HCT116 (cell line): Measurements from ENCODE around the gene GANAB. TPM values are rescaled to one million over a fixed set of nuclear protein-coding genes. Genes with fewer than 3 reads are reported as not detected.
A peak's percentile ranks its signal among the peaks of the same experiment; 100 is the strongest.

Source experiments
- ATAC-seq: fragments of 200-7000 bp; cut with Tn5 transposase; 2 replicates; pipeline ENCODE4 v1.9.1; 2020; ENCODE audit warnings: mild to moderate bottlenecking, moderate library complexity
- BruUV-seq: library from RNA; stranded (reverse); fragments of 400-500 nt; replicated peaks from 2 replicates; lab custom pipeline; 2021; lab: Mats Ljungman, UMichigan
- CTCF ChIA-PET: fragments of 300-600 bp; sonication (Branson Sonifier 250); formaldehyde crosslinking; loops from one replicate; lab custom pipeline; 2021; ENCODE audit warnings: antibody characterized with exemption; lab: Charles Lee
- POLR2A ChIA-PET: fragments of 300-600, 350-600 bp; sonication (Branson Sonifier 250); formaldehyde crosslinking; loops from one replicate; lab custom pipeline; 2021; ENCODE audit warnings: antibody characterized with exemption; lab: Charles Lee
- RAD21 ChIA-PET, 2 experiments: fragments of 300-600 bp; sonication (Branson Sonifier 250); formaldehyde crosslinking; loops; one replicate each; lab custom pipeline; 2023; ENCODE audit warnings: low total read pairs in 2 of 2; ENCODE audit not compliant: uncharacterized antibody in 2 of 2, unreplicated experiment in 2 of 2, low non-redundant PET in 1 of 2; lab: Charles Lee
- DNase-seq: peaks from one replicate; pipeline ENCODE4 v3.0.0-alpha.2; 2010; ENCODE audit warnings: low read depth, low spot score
- H2AFZ ChIP-seq: fragments of 200-600 bp; shearing (Covaris generic), sonication (generic); 2 replicates; pipeline ENCODE4 v1.6.1; 2017; ENCODE audit warnings: low read depth, mixed run types, mixed read lengths, antibody characterized with exemption, low read length; ENCODE audit not compliant: poor library complexity, severe bottlenecking
- H3K27ac ChIP-seq: 2 replicates; pipeline ENCODE4 v1.5.1; 2012; ENCODE audit warnings: low read depth, low read length
- H3K27me3 ChIP-seq: fragments of 200-600 bp; sonication (generic); 2 replicates; pipeline ENCODE4 v1.6.1; 2016; ENCODE audit warnings: mixed run types, low read length, mixed read lengths; ENCODE audit not compliant: insufficient read depth
- H3K36me3 ChIP-seq, 2 experiments: fragments of 200-500 bp in 1 of 2; fragments of 200-600 bp in 1 of 2; sonication (Bioruptor generic) in 1 of 2; sonication (generic) in 1 of 2; 2 replicates each; pipeline versions ENCODE4 v1.5.1 to v1.6.1; 2014 to 2016; ENCODE audit warnings: low read length in 2 of 2, inconsistent platforms in 1 of 2, mixed read lengths in 1 of 2, mixed run types in 1 of 2; ENCODE audit not compliant: insufficient read depth in 2 of 2, control insufficient read depth in 1 of 2
- H3K4me1 ChIP-seq, 2 experiments: fragments of 200-600 bp in 1 of 2; sonication (generic) in 1 of 2; 2 replicates each; pipeline versions ENCODE4 v1.5.1 to v1.6.1; 2012 to 2017; ENCODE audit warnings: low read length in 2 of 2, inconsistent platforms in 1 of 2, mild to moderate bottlenecking in 1 of 2, mixed read lengths in 1 of 2, mixed run types in 1 of 2, moderate library complexity in 1 of 2; ENCODE audit not compliant: insufficient read depth in 2 of 2, control insufficient read depth in 1 of 2
- H3K4me2 ChIP-seq: fragments of 200-600 bp; sonication (generic); 2 replicates; pipeline ENCODE4 v1.6.1; 2017; ENCODE audit warnings: mixed run types, low read length, mixed read lengths
- H3K4me3 ChIP-seq, 2 experiments: fragments of 200-600 bp in 1 of 2; sonication (generic) in 1 of 2; replicated peaks in 1 of 2; 2 replicates each; pipeline ENCODE4 v1.5.1; 2011 to 2016; ENCODE audit warnings: low read length in 2 of 2, control low read depth in 1 of 2, low read depth in 1 of 2, mild to moderate bottlenecking in 1 of 2, mixed read lengths in 1 of 2, mixed run types in 1 of 2
- H3K79me2 ChIP-seq: fragments of 200-600 bp; sonication (generic); 2 replicates; pipeline ENCODE4 v1.6.1; 2017; ENCODE audit warnings: mild to moderate bottlenecking, mixed run types, low read length, moderate library complexity, mixed read lengths; ENCODE audit not compliant: insufficient read depth
- H3K9ac ChIP-seq: fragments of 200-600 bp; sonication (generic); 2 replicates; pipeline ENCODE4 v1.6.1; 2016; ENCODE audit warnings: low read length, mixed read lengths
- H3K9me2 ChIP-seq: fragments of 200-600 bp; sonication (generic), shearing (Covaris generic); 2 replicates; pipeline ENCODE4 v1.6.1; 2017; ENCODE audit warnings: mixed run types, mild to moderate bottlenecking, moderate library complexity; ENCODE audit not compliant: insufficient read depth
- H3K9me3 ChIP-seq, 2 experiments: fragments of 200-500 bp in 1 of 2; fragments of 200-600 bp in 1 of 2; sonication (Bioruptor generic) in 1 of 2; sonication (generic) in 1 of 2; 2 replicates each; pipeline ENCODE4 v1.6.1; 2014 to 2017; ENCODE audit warnings: low read length in 2 of 2, mixed read lengths in 2 of 2, inconsistent platforms in 1 of 2, low read depth in 1 of 2, mild to moderate bottlenecking in 1 of 2, mixed run types in 1 of 2, moderate library complexity in 1 of 2; ENCODE audit not compliant: control insufficient read depth in 1 of 2, insufficient read depth in 1 of 2
- H4K20me1 ChIP-seq: fragments of 200-600 bp; sonication (generic), shearing (Covaris generic); 2 replicates; pipeline ENCODE4 v1.6.1; 2017; ENCODE audit warnings: mixed run types, mild to moderate bottlenecking, moderate library complexity; ENCODE audit not compliant: insufficient read depth
- ATF3 ChIP-seq: IDR thresholded peaks from 2 replicates; pipeline ENCODE4 v1.6.1; 2012
- CEBPB ChIP-seq: IDR thresholded peaks from 2 replicates; pipeline ENCODE4 v1.6.1; 2012; ENCODE audit warnings: low read depth
- CTCF ChIP-seq, 3 experiments: fragments of 200-600 bp in 1 of 3; sonication (generic) in 1 of 3; IDR thresholded peaks in 2 of 3; conservative IDR thresholded peaks in 1 of 3; 2 replicates each; pipeline ENCODE4 v1.5.1; 2012 to 2017; ENCODE audit warnings: low read depth in 2 of 3, low read length in 2 of 3, antibody characterized with exemption in 1 of 3, borderline replicate concordance in 1 of 3, control low read depth in 1 of 3, mild to moderate bottlenecking in 1 of 3, mixed read lengths in 1 of 3, mixed run types in 1 of 3, moderate library complexity in 1 of 3; ENCODE audit not compliant: insufficient read depth in 1 of 3
- EZH2 ChIP-seq: fragments of 200-600 bp; sonication (generic); IDR thresholded peaks from 2 replicates; pipeline ENCODE4 v1.6.1; 2017; ENCODE audit warnings: antibody characterized with exemption, mixed run types
- EZH2phosphoT487 ChIP-seq: fragments of 200-600 bp; IDR thresholded peaks from 2 replicates; pipeline ENCODE4 v1.6.1; 2018; ENCODE audit warnings: antibody characterized with exemption, borderline replicate concordance
- FOSL1 ChIP-seq: IDR thresholded peaks from 2 replicates; pipeline ENCODE4 v1.6.1; 2012; ENCODE audit warnings: low read depth
- JUND ChIP-seq: IDR thresholded peaks from 2 replicates; pipeline ENCODE4 v1.6.1; 2012
- POLR2A ChIP-seq: IDR thresholded peaks from 2 replicates; pipeline ENCODE4 v1.7.0; 2011; ENCODE audit warnings: borderline replicate concordance; ENCODE audit not compliant: insufficient read depth, insufficient read length; ENCODE audit errors: extremely low read depth
- RAD21 ChIP-seq: IDR thresholded peaks from 2 replicates; pipeline ENCODE4 v1.6.1; 2012; ENCODE audit warnings: low read depth, mild to moderate bottlenecking
- SRF ChIP-seq: IDR thresholded peaks from 2 replicates; pipeline ENCODE4 v1.6.1; 2012; ENCODE audit warnings: low read depth
- YY1 ChIP-seq: IDR thresholded peaks from 2 replicates; pipeline ENCODE4 v1.6.1; 2011; ENCODE audit warnings: low read length, low read depth, moderate library complexity, mild to moderate bottlenecking; ENCODE audit not compliant: insufficient replicate concordance; ENCODE audit errors: extremely low read depth
- ZBTB33 ChIP-seq: IDR thresholded peaks from 2 replicates; pipeline ENCODE4 v1.6.1; 2011; ENCODE audit warnings: mild to moderate bottlenecking, low read length, moderate library complexity; ENCODE audit not compliant: insufficient replicate concordance; ENCODE audit errors: extremely low read depth
- ZFX ChIP-seq: fragments of 450-650 bp; IDR thresholded peaks from 2 replicates; pipeline ENCODE4 v1.6.1; 2017
- ZNF274 ChIP-seq: fragments of 200-500 bp; sonication (Bioruptor generic); IDR thresholded peaks from 2 replicates; pipeline ENCODE4 v1.6.1; 2014; ENCODE audit warnings: mild to moderate bottlenecking, low read depth, low read length, inconsistent platforms
- intact Hi-C: fragments of 100-400 bp; cut with micrococcal nuclease; formaldehyde crosslinking; loops from 2 replicates; pipeline ENCODE4 v1.10.0; 2022
- total RNA-seq: library from RNA; stranded (reverse); gene quantifications from one replicate; pipeline ENCODE4 v1.2.1, GENCODE V29; 2021; ENCODE audit not compliant: unreplicated experiment

The GANAB gene
- total RNA-seq, 1 experiment from 2014 or later = 410 TPM

GRCh38 chr11:62664405-62665074 lies 18.1 kb upstream of the GANAB start:
- CTCF ChIA-PET = interaction anchor here (0.8 to 1.9 kb wide), 8 partner anchors 10 to 240 kb away, joined by 3 to 6 read pairs (median 4); partner anchors contain the start of genes INTS5 and TUT1
- POLR2A ChIA-PET = interaction anchor here (0.7 to 8.9 kb wide), 37 partner anchors 10 to 271 kb away, joined by 3 to 195 read pairs (median 5); partner anchors contain the start of genes B3GAT3, EEF1G, GANAB and HNRNPUL2
- ATAC-seq = peak; percentile 41
- Histone ChIP-seq H2AFZ (no peak overlapping the region), H3K4me1 (peaks cover 18 to 37% of the 10 kb centered on the region in 2 experiments; a peak in 3 of 4 replicates), H3K9me3 (no peaks in the 10 kb centered on the region), H3K4me2 (peak overlapping the region; percentile 98), H4K20me1 (no peaks in the 10 kb centered on the region), H3K9ac (peak overlapping the region; percentile 100), H3K9me2 (no peaks in the 10 kb centered on the region), H3K27ac (peak overlapping the region; percentile 96), H3K36me3 (peaks cover 11 to 32% of the 10 kb centered on the region in 2 experiments; a peak in 3 of 4 replicates), H3K79me2 (peaks cover 50% of the 10 kb centered on the region), H3K4me3 (peak overlapping the region; percentile 99), H3K27me3 (no peaks in the 10 kb centered on the region)
- TSS peak; percentile 76 for BruUV-seq
- RAD21 ChIA-PET = interaction anchor here in 1 of 2 experiments (1.7 kb wide), 1 partner anchor 11 kb away, joined by 6 read pairs; the partner anchor contains the start of gene INTS5
- no peak for DNase-seq
- intact Hi-C loops = no loop called here
- no peak for TF ChIP-seq CEBPB

DNA sequence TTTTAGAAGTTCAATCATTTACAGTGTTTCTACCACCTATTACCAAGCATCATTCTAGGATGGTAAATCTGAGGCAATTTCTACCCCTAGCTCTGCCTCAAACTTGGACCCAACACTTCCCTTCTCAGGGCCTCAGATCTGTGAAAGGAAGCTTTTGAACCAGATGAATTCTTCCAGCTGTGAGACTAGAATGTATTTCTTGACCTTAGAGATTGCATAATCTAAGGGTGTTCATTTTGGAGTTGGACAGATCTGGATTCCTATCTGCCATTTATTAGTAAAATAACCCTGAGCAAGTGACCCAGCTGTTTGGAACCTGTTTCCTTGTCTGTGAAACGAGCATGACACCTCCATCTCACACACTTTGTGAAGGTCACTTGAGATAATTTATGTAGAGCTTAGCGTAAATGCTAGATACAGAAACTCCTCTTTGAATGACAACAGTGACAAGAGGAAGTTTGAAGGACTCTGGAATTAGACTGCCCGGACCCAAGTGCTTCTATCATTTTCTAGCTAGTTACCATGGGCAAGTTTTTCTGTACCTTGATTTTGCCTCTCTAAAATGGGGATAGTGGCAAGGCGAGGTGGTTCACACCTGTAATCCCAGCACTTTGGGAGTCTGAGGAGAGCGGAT lies 10.5 kb upstream of the GANAB start:
- CTCF ChIA-PET = no interaction called here
- no peak for TF ChIP-seq POLR2A
- TF ChIP-seq FOSL1 = no peak
- no peak for TF ChIP-seq JUND
- TF ChIP-seq RAD21 = no peak
- no peak for TF ChIP-seq YY1
- TF ChIP-seq ATF3 = no peak
- TF ChIP-seq EZH2 = no peak
- no peak for TF ChIP-seq ZBTB33
- no peak for TF ChIP-seq CTCF (IDR thresholded peaks at IDR 0.05 in 2 of 3, conservative IDR thresholded peaks at IDR 0.05 in 1 of 3; ENCODE audit: borderline replicate concordance in 1 of 3, insufficient read depth in 1 of 3, low read depth in 2 of 3, low read length in 2 of 3)
- TF ChIP-seq SRF = no peak
- no peak for TF ChIP-seq CEBPB
- no peak for TF ChIP-seq ZFX
- TF ChIP-seq EZH2phosphoT487 = no peak
- TF ChIP-seq ZNF274 = no peak

More for the DNA sequence above, 10.5 kb upstream of the GANAB start:
- peaks cover 2 to 16% of the 10 kb centered on the region in 2 experiments; a peak in 3 of 4 replicates for H3K4me1 ChIP-seq
- no peak overlapping the region for H3K9ac ChIP-seq
- H3K4me3 ChIP-seq = no peak overlapping the region
- no peaks in the 10 kb centered on the region for H3K36me3 ChIP-seq
- H3K4me2 ChIP-seq = no peak overlapping the region
- intact Hi-C loops = no loop called here
- ChIA-PET POLR2A (interaction anchor here (1.3 to 14.1 kb wide), 4 partner anchors 9 to 184 kb away, joined by 4 to 195 read pairs (median 4); partner anchors contain the start of genes C11orf98, CSKMT, LBHD1 and TUT1), RAD21 (no interaction called here)
- no peak for ATAC-seq
- H3K9me3 ChIP-seq = no peaks in the 10 kb centered on the region
- no peaks in the 10 kb centered on the region for H4K20me1 ChIP-seq
- no peak overlapping the region for H3K27ac ChIP-seq
- DNase-seq = no peak
- H2AFZ ChIP-seq = no peak overlapping the region
- H3K9me2 ChIP-seq = no peaks in the 10 kb centered on the region
- no TSS peak for BruUV-seq
- H3K27me3 ChIP-seq = no peaks in the 10 kb centered on the region
- H3K79me2 ChIP-seq = peaks cover 12% of the 10 kb centered on the region
